B cell (primary cell): ENCODE data around the gene MYL11. TPM values are rescaled to one million over a fixed set of nuclear protein-coding genes. Genes with fewer than 3 reads are reported as not detected.

ENCODE experiments used
- ATAC-seq: fragments of 200-7000 bp; cut with Tn5 transposase; one replicate; pipeline ENCODE4 v1.10.0; 2021; ENCODE audit warnings: low read depth, mild to moderate bottlenecking, moderate number of reproducible peaks, moderate library complexity
- CTCF ChIA-PET: fragments of 350-600 bp; sonication (Branson Sonifier 250); formaldehyde crosslinking; loops from one replicate; lab custom pipeline; 2021; ENCODE audit warnings: antibody characterized with exemption, inconsistent platforms; lab: Charles Lee
- POLR2A ChIA-PET: fragments of 350-600 bp; sonication (Branson Sonifier 250); formaldehyde crosslinking; loops from one replicate; lab custom pipeline; 2021; ENCODE audit warnings: antibody characterized with exemption; lab: Charles Lee
- DNase-seq: peaks from one replicate; pipeline ENCODE4 v3.0.0; 2013
- H2AFZ ChIP-seq: 2 replicates; pipeline ENCODE4 v1.6.1; 2012; ENCODE audit warnings: mild to moderate bottlenecking, low read depth, low read length; ENCODE audit not compliant: insufficient read depth, poor library complexity, severe bottlenecking
- H3K27ac ChIP-seq, 2 donors: 1 replicate in 1 of 2; 2 replicates in 1 of 2; pipeline ENCODE4 v1.5.1; 2012 to 2013; ENCODE audit warnings: low read length in 2 of 2, mild to moderate bottlenecking in 2 of 2, moderate library complexity in 1 of 2
- H3K27me3 ChIP-seq, 4 experiments: fragments of 200-600 bp in 1 of 4; sonication (generic) in 1 of 4; replicated peaks in 1 of 4; 1 replicate in 2 of 4; 2 replicates in 2 of 4; pipeline versions ENCODE4 v1.6.1 to v1.7.0; 2013 to 2016; ENCODE audit warnings: low read length in 3 of 4, mild to moderate bottlenecking in 2 of 4, mixed read lengths in 1 of 4, moderate library complexity in 1 of 4; ENCODE audit not compliant: insufficient read depth in 4 of 4, control insufficient read depth in 3 of 4; ENCODE audit errors: control extremely low read depth in 1 of 4
- H3K36me3 ChIP-seq, 2 experiments: replicated peaks in 1 of 2; 1 replicate in 1 of 2; 2 replicates in 1 of 2; pipeline versions ENCODE4 v1.6.1 to v1.7.1; 2013; ENCODE audit warnings: low read length in 1 of 2; ENCODE audit not compliant: insufficient read depth in 2 of 2, control insufficient read depth in 1 of 2; ENCODE audit errors: control extremely low read depth in 1 of 2, extremely low read depth in 1 of 2
- H3K4me1 ChIP-seq, 2 donors: fragments of 200-600 bp in 1 of 2; sonication (generic) in 1 of 2; 1 replicate in 1 of 2; 2 replicates in 1 of 2; pipeline versions ENCODE4 v1.5.1 to v1.6.1; 2013 to 2017; ENCODE audit warnings: low read length in 2 of 2; ENCODE audit not compliant: control insufficient read depth in 2 of 2, insufficient read depth in 2 of 2
- H3K4me2 ChIP-seq: replicated peaks from 2 replicates; pipeline ENCODE3; 2012; ENCODE audit warnings: mild to moderate bottlenecking, low read depth, low read length; ENCODE audit not compliant: poor library complexity, severe bottlenecking
- H3K4me3 ChIP-seq, 5 experiments: fragments of 200-600 bp in 1 of 5; sonication (generic) in 1 of 5; 1 replicate in 3 of 5; 2 replicates in 2 of 5; pipeline versions ENCODE4 v1.5.1 to v1.7.0; 2011 to 2016; ENCODE audit warnings: low read length in 4 of 5, mild to moderate bottlenecking in 4 of 5, low read depth in 2 of 5, control low read depth in 1 of 5, moderate library complexity in 1 of 5; ENCODE audit not compliant: insufficient read depth in 1 of 5; ENCODE audit errors: control extremely low read depth in 1 of 5, extremely low read depth in 1 of 5
- H3K79me2 ChIP-seq: fragments of 200-600 bp; sonication (generic); one replicate; pipeline ENCODE4 v1.6.0; 2016; ENCODE audit warnings: low read length; ENCODE audit not compliant: control insufficient read depth, insufficient read depth
- H3K9ac ChIP-seq: fragments of 200-600 bp; sonication (generic); 2 replicates; pipeline ENCODE4 v1.6.1; 2017; ENCODE audit warnings: mild to moderate bottlenecking, low read length, moderate library complexity
- H3K9me3 ChIP-seq, 3 donors: one replicate each; pipeline versions ENCODE4 v1.6.1 to v1.7.1; 2013; ENCODE audit warnings: low read length in 2 of 3; ENCODE audit not compliant: control insufficient read depth in 2 of 3, insufficient read depth in 1 of 3; ENCODE audit errors: control extremely low read depth in 1 of 3
- H4K20me1 ChIP-seq: 2 replicates; pipeline ENCODE4 v1.6.0; 2012; ENCODE audit warnings: mild to moderate bottlenecking, low read length; ENCODE audit not compliant: insufficient read depth, control insufficient read depth, poor library complexity, severe bottlenecking
- H3K27ac Mint-ChIP-seq: one replicate; pipeline ENCODE4 v1.8.0; 2021; ENCODE audit warnings: mixed read lengths
- H3K27me3 Mint-ChIP-seq: one replicate; pipeline ENCODE4 v1.8.0; 2021; ENCODE audit warnings: mixed read lengths
- H3K4me1 Mint-ChIP-seq: one replicate; pipeline ENCODE4 v1.8.0; 2021; ENCODE audit warnings: mixed read lengths
- H3K4me3 Mint-ChIP-seq: one replicate; pipeline ENCODE4 v1.8.0; 2021; ENCODE audit warnings: mixed read lengths
- H3K9me3 Mint-ChIP-seq: one replicate; pipeline ENCODE4 v1.8.0; 2022; ENCODE audit warnings: mixed read lengths; ENCODE audit not compliant: insufficient read depth
- EZH2 ChIP-seq: IDR thresholded peaks from 2 replicates; pipeline ENCODE4 v1.6.1; 2012; ENCODE audit warnings: borderline replicate concordance, low read depth, mild to moderate bottlenecking, moderate library complexity, low read length; ENCODE audit not compliant: insufficient read depth, poor library complexity, severe bottlenecking
- whole genome bisulfite sequencing: methylation state at CpG from one replicate; pipeline ENCODE4 v1.1.5; 2013; ENCODE audit warnings: missing lambda C conversion rate; ENCODE audit not compliant: insufficient coverage; 5-methylcytosine and 5-hydroxymethylcytosine counted together
- intact Hi-C: fragments of 100-400 bp; cut with micrococcal nuclease; formaldehyde crosslinking; loops from one replicate; pipeline ENCODE4 v1.10.0; 2022
- polyA plus RNA-seq: library from polyadenylated mRNA; depleted of rRNA; stranded (reverse); fragments of >200 nt; gene quantifications from 2 replicates; pipeline ENCODE4 v1.2.3, GENCODE V29; 2012
- total RNA-seq, 2 donors: library from RNA; stranded (reverse); fragments of 120-200 nt in 1 of 2; gene quantifications; 1 replicate in 1 of 2; 2 replicates in 1 of 2; pipeline versions ENCODE4 v1.2.3 to v1.2.4, GENCODE V29; 2013 to 2022
- TF ChIP-seq, protein P1 (sequence below): fragments of 200-600 bp; IDR thresholded peaks from one replicate; pipeline ENCODE4 v1.8.0; 2022; ENCODE audit warnings: antibody characterized with exemption, mild to moderate bottlenecking

The MYL11 gene
- total and polyA plus RNA-seq, 2 donors (not counting 1 experiment from before 2014, with no cell fraction given), result 3.6 TPM; not detected in 1

DNA sequence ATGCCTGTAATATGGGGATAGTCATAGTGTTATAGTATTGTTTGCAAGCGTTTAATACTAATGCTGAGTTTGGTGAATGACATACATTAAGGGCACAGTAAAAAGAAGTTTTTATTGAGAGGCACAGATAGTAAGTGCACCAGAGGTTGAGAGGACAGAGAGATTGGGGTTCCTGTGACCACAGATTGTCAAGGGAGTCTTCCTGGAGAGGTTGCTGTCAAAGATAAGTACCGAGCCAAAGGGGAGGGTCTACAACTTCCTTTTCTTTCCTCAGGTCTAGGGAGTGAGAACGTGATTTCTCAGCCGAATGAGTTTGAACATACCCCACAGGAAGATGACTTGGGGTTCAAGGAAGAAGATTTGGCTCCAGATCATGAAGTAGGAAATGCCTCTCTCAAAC, 22.5 kb downstream of the MYL11 start:
- H3K36me3 ChIP-seq, result peaks cover 0 to 16% of the 10 kb centered on the region in 2 experiments
- no peak overlapping the region for H3K9ac ChIP-seq
- ChIA-PET POLR2A (interaction anchor here (1.4 to 4.7 kb wide), 2 partner anchors 10 to 15 kb away, joined by 4 to 51 read pairs; partner anchors contain the start of genes SEPTIN1 and ZNF771), CTCF (interaction anchor here (0.7 to 5.0 kb wide), 2 partner anchors 12 to 201 kb away, joined by 3 to 65 read pairs; partner anchors contain the start of gene ZNF771)
- no peak overlapping the region for H3K4me3 ChIP-seq
- no peaks in the 10 kb centered on the region for H3K9me3 ChIP-seq
- peak overlapping the region; percentile 59 for H3K4me3 Mint-ChIP-seq
- H3K27me3 ChIP-seq, result no peaks in the 10 kb centered on the region
- H3K27ac ChIP-seq, result no peak overlapping the region
- H3K27me3 Mint-ChIP-seq, result peaks cover 4% of the 10 kb centered on the region
- ATAC-seq (no peak), DNase-seq (no peak)
- intact Hi-C loops, result loop anchor here (10.0 kb wide), 1 partner anchor 532 kb away; the partner anchor contains the start of gene CDIPT
- no peak overlapping the region for H3K27ac Mint-ChIP-seq
- no peak for TF ChIP-seq EZH2
- TF ChIP-seq, protein P1, sequence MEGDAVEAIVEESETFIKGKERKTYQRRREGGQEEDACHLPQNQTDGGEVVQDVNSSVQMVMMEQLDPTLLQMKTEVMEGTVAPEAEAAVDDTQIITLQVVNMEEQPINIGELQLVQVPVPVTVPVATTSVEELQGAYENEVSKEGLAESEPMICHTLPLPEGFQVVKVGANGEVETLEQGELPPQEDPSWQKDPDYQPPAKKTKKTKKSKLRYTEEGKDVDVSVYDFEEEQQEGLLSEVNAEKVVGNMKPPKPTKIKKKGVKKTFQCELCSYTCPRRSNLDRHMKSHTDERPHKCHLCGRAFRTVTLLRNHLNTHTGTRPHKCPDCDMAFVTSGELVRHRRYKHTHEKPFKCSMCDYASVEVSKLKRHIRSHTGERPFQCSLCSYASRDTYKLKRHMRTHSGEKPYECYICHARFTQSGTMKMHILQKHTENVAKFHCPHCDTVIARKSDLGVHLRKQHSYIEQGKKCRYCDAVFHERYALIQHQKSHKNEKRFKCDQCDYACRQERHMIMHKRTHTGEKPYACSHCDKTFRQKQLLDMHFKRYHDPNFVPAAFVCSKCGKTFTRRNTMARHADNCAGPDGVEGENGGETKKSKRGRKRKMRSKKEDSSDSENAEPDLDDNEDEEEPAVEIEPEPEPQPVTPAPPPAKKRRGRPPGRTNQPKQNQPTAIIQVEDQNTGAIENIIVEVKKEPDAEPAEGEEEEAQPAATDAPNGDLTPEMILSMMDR, result no peak
- H3K79me2 ChIP-seq, result peaks cover 30% of the 10 kb centered on the region
- no peak overlapping the region for H3K4me2 ChIP-seq
- H3K4me1 Mint-ChIP-seq, result peaks cover 30% of the 10 kb centered on the region
- H3K4me1 ChIP-seq, result peaks cover 16 to 39% of the 10 kb centered on the region in 2 donors
- 100% methylated on average over 1 of the region's 4 CpGs for WGBS
- H3K9me3 Mint-ChIP-seq, result no peaks in the 10 kb centered on the region
- H2AFZ ChIP-seq, result no peak overlapping the region
- H4K20me1 ChIP-seq, result peaks cover 25% of the 10 kb centered on the region
